Measurements from ENCODE around the gene ESYT3.

DNA sequence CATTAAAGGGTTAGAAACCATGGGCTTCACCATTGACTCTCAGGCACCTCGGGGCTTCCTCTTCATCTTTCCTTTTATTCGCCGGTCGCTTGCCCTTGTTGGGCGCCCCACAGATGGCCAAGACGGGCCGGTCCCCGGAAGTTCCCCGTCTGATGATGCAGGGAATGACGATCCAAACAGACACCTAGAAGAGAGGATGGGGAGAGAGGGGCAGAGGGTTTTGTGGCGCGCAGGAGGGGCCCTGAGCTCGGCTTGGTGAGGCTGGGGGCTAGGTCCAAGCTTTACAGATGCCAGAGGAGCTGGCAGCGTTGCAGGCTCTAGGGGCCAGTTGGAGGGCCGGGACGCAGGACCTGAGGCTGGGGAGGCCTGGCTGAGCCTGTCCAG is 532 bp upstream of the ESYT3 start:
- TF ChIP-seq, protein P1, sequence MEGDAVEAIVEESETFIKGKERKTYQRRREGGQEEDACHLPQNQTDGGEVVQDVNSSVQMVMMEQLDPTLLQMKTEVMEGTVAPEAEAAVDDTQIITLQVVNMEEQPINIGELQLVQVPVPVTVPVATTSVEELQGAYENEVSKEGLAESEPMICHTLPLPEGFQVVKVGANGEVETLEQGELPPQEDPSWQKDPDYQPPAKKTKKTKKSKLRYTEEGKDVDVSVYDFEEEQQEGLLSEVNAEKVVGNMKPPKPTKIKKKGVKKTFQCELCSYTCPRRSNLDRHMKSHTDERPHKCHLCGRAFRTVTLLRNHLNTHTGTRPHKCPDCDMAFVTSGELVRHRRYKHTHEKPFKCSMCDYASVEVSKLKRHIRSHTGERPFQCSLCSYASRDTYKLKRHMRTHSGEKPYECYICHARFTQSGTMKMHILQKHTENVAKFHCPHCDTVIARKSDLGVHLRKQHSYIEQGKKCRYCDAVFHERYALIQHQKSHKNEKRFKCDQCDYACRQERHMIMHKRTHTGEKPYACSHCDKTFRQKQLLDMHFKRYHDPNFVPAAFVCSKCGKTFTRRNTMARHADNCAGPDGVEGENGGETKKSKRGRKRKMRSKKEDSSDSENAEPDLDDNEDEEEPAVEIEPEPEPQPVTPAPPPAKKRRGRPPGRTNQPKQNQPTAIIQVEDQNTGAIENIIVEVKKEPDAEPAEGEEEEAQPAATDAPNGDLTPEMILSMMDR (conservative IDR thresholded peaks at IDR 0.05; ENCODE audit: low read length): no peak
- no peak for TF ChIP-seq EZH2phosphoT487 (IDR thresholded peaks at IDR 0.05; ENCODE audit: borderline replicate concordance, low read depth, low read length)

Measured in OCI-LY7 (cell line).